Prostate gland (tissue), 2 donors: Measurements from ENCODE around the gene ABCA13. TPM values are rescaled to one million over a fixed set of nuclear protein-coding genes. Genes with fewer than 3 reads are reported as not detected.

Experiments
- DNase-seq: peaks from one replicate; pipeline ENCODE4 v3.0.0-alpha.2; 2019; ENCODE audit warnings: low spot score
- H3K27ac ChIP-seq, 2 donors: fragments of 200-600 bp; sonication (generic); 2 replicates each; pipeline ENCODE4 v1.5.1; 2017 to 2019
- H3K27me3 ChIP-seq: fragments of 200-600 bp; sonication (generic); replicated peaks from 2 replicates; pipeline ENCODE4 v1.5.1; 2019; ENCODE audit not compliant: insufficient read depth
- H3K36me3 ChIP-seq, 2 donors: fragments of 200-600 bp; sonication (generic); 1 replicate in 1 of 2; 2 replicates in 1 of 2; pipeline versions ENCODE4 v1.5.1 to v1.8.1; 2017 to 2019
- H3K4me1 ChIP-seq: fragments of 200-600 bp; sonication (generic); replicated peaks from 2 replicates; pipeline ENCODE4 v1.5.1; 2019
- H3K4me3 ChIP-seq, 2 donors: fragments of 200-600 bp; sonication (generic); 2 replicates each; pipeline ENCODE4 v1.5.1; 2017 to 2019
- H3K9me3 ChIP-seq: fragments of 200-600 bp; sonication (generic); 2 replicates; pipeline ENCODE4 v1.5.1; 2017
- CTCF ChIP-seq, 4 experiments: fragments of 200-600 bp in 2 of 4; fragments of 450-650 bp in 2 of 4; sonication (generic) in 2 of 4; IDR thresholded peaks; 1 replicate in 3 of 4; 2 replicates in 1 of 4; pipeline ENCODE4 v1.5.1; 2016 to 2019; ENCODE audit warnings: antibody characterized with exemption in 4 of 4, mild to moderate bottlenecking in 2 of 4, moderate library complexity in 2 of 4
- POLR2A ChIP-seq: fragments of 450-650 bp; IDR thresholded peaks from one replicate; pipeline ENCODE4 v1.6.1; 2016; ENCODE audit warnings: antibody characterized with exemption, mild to moderate bottlenecking
- POLR2AphosphoS5 ChIP-seq: sonication (generic); formaldehyde crosslinking; IDR thresholded peaks from one replicate; pipeline ENCODE4 v1.6.1; 2017; ENCODE audit warnings: antibody characterized with exemption
- WGBS: methylation state at CpG from one replicate; pipeline ENCODE4 v1.1.5; 2018; 5-methylcytosine and 5-hydroxymethylcytosine counted together
- intact Hi-C: fragments of 100-400 bp; cut with DNase I; formaldehyde crosslinking; loops from one replicate; pipeline ENCODE4 v1.14.2; 2022
- total RNA-seq, 2 donors: library from RNA; depleted of rRNA; stranded (reverse); fragments of >200 nt; gene quantifications; one replicate each; pipeline ENCODE4 v1.1.0, GENCODE V29; 2016

The ABCA13 gene
- total RNA-seq, 2 donors from 2014 or later, result 0.14 to 3.5 TPM

GRCh38 chr7:48481235-48481634 lies 310.0 kb downstream of the ABCA13 start:
- intact Hi-C loops, result no loop called here
- Histone ChIP-seq H3K4me1 (no peaks in the 10 kb centered on the region), H3K27ac (no peak overlapping the region), H3K9me3 (no peaks in the 10 kb centered on the region), H3K27me3 (no peaks in the 10 kb centered on the region), H3K4me3 (no peak overlapping the region), H3K36me3 (no peaks in the 10 kb centered on the region)
- 45% methylated on average over 3 of the region's 3 CpGs for WGBS
- TF ChIP-seq POLR2AphosphoS5 (no peak), CTCF (IDR thresholded peaks at IDR 0.05) (no peak), POLR2A (no peak)
- no peak for DNase-seq

GRCh38 chr7:48497521-48497920 lies 326.3 kb downstream of the ABCA13 start:
- TF ChIP-seq CTCF (IDR thresholded peaks at IDR 0.05) (no peak), POLR2A (no peak), POLR2AphosphoS5 (no peak)
- intact Hi-C loops, result no loop called here
- H3K9me3 ChIP-seq, result no peaks in the 10 kb centered on the region
- H3K27ac ChIP-seq, result no peak overlapping the region
- no peaks in the 10 kb centered on the region for H3K27me3 ChIP-seq
- H3K4me1 ChIP-seq, result no peaks in the 10 kb centered on the region
- WGBS, result 83% methylated on average over 3 of the region's 3 CpGs
- H3K36me3 ChIP-seq, result no peaks in the 10 kb centered on the region
- H3K4me3 ChIP-seq, result no peak overlapping the region
- no peak for DNase-seq

GRCh38 chr7:48502021-48502420 lies 330.8 kb downstream of the ABCA13 start:
- no peak for TF ChIP-seq POLR2AphosphoS5
- no peak for TF ChIP-seq CTCF (IDR thresholded peaks at IDR 0.05)
- no peak for TF ChIP-seq POLR2A
- WGBS, result 67% methylated on average over 4 of the region's 4 CpGs
- H3K9me3 ChIP-seq, result no peaks in the 10 kb centered on the region
- intact Hi-C loops, result no loop called here
- H3K4me3 ChIP-seq, result no peak overlapping the region
- H3K27ac ChIP-seq, result no peak overlapping the region
- DNase-seq, result no peak
- no peaks in the 10 kb centered on the region for H3K36me3 ChIP-seq
- no peaks in the 10 kb centered on the region for H3K27me3 ChIP-seq
- H3K4me1 ChIP-seq, result no peaks in the 10 kb centered on the region

GRCh38 chr7:48505051-48505450 lies 333.8 kb downstream of the ABCA13 start:
- intact Hi-C loops, result no loop called here
- Histone ChIP-seq H3K27me3 (no peaks in the 10 kb centered on the region), H3K9me3 (no peaks in the 10 kb centered on the region), H3K36me3 (no peaks in the 10 kb centered on the region), H3K27ac (no peak overlapping the region), H3K4me1 (no peaks in the 10 kb centered on the region), H3K4me3 (no peak overlapping the region)
- WGBS, result 49% methylated on average over 6 of the region's 6 CpGs
- DNase-seq, result no peak
- TF ChIP-seq POLR2A, result no peak
- TF ChIP-seq CTCF (IDR thresholded peaks at IDR 0.05), result no peak
- TF ChIP-seq POLR2AphosphoS5, result no peak

- no peaks in the 10 kb centered on the region for H3K27me3 ChIP-seq
- no peaks in the 10 kb centered on the region for H3K36me3 ChIP-seq
- no peak overlapping the region for H3K4me3 ChIP-seq
- H3K9me3 ChIP-seq, result no peaks in the 10 kb centered on the region
- intact Hi-C loops, result no loop called here
- no peak for TF ChIP-seq POLR2AphosphoS5
- TF ChIP-seq CTCF (IDR thresholded peaks at IDR 0.05), result no peak
- no peak for TF ChIP-seq POLR2A
- H3K4me1 ChIP-seq, result no peaks in the 10 kb centered on the region
- H3K27ac ChIP-seq, result no peak overlapping the region
- no peak for DNase-seq
- WGBS, result 61% methylated on average over 4 of the region's 4 CpGs
Observed at GRCh38 chr7:48505466-48505865, 334.2 kb downstream of the ABCA13 start.
